WTC11 (cell line): Measurements from ENCODE around the gene SH2D5. TPM values are rescaled to one million over a fixed set of nuclear protein-coding genes. Genes with fewer than 3 reads are reported as not detected.

ENCODE experiments used
- ATAC-seq: fragments of 200-7000 bp; cut with Tn5 transposase; 2 replicates; pipeline ENCODE4 v1.10.0; 2021; ENCODE audit warnings: mild to moderate bottlenecking, moderate library complexity
- CTCF ChIA-PET: fragments of 300-600 bp; sonication (Branson Sonifier 250); formaldehyde crosslinking; loops from one replicate; lab custom pipeline; 2021; ENCODE audit warnings: antibody characterized with exemption; lab: Charles Lee
- POLR2A ChIA-PET: fragments of 350-600 bp; sonication (Branson Sonifier 250); formaldehyde crosslinking; loops from one replicate; lab custom pipeline; 2021; ENCODE audit warnings: antibody characterized with exemption; lab: Charles Lee
- DNase-seq: peaks from one replicate; pipeline ENCODE4 v3.0.0; 2021; ENCODE audit warnings: low spot score
- H3K27ac Mint-ChIP-seq: 2 replicates; pipeline ENCODE4 v1.8.0; 2021; ENCODE audit warnings: mixed read lengths
- H3K27me3 Mint-ChIP-seq: 2 replicates; pipeline ENCODE4 v1.8.0; 2021; ENCODE audit warnings: low read depth, mild to moderate bottlenecking, moderate library complexity, mixed read lengths
- H3K36me3 Mint-ChIP-seq: 2 replicates; pipeline ENCODE4 v1.8.0; 2021; ENCODE audit warnings: mixed read lengths
- H3K4me1 Mint-ChIP-seq: 2 replicates; pipeline ENCODE4 v1.8.0; 2022; ENCODE audit warnings: mixed read lengths
- H3K4me3 Mint-ChIP-seq: 2 replicates; pipeline ENCODE4 v1.8.0; 2021; ENCODE audit warnings: mild to moderate bottlenecking, moderate library complexity, mixed read lengths
- H3K9me3 Mint-ChIP-seq: 2 replicates; pipeline ENCODE4 v1.8.0; 2021; ENCODE audit warnings: mixed read lengths
- AFF4 ChIP-seq: sonication (generic); formaldehyde crosslinking; IDR thresholded peaks from 2 replicates; pipeline ENCODE4 v1.8.1; 2023; ENCODE audit warnings: mild to moderate bottlenecking, missing genetic modification reagents, borderline replicate concordance
- E2F1 ChIP-seq: sonication (generic); formaldehyde crosslinking; IDR thresholded peaks from 2 replicates; pipeline ENCODE4 v1.8.0; 2022; ENCODE audit warnings: mild to moderate bottlenecking, missing genetic modification reagents
- ETV6 ChIP-seq: sonication (generic); formaldehyde crosslinking; IDR thresholded peaks from 2 replicates; pipeline ENCODE4 v1.8.1; 2022; ENCODE audit warnings: mild to moderate bottlenecking, missing genetic modification reagents
- GABPB1 ChIP-seq: sonication (generic); formaldehyde crosslinking; IDR thresholded peaks from 2 replicates; pipeline ENCODE4 v1.8.1; 2023; ENCODE audit warnings: mild to moderate bottlenecking, missing genetic modification reagents
- GTF2I ChIP-seq: fragments of 250-450 bp; sonication (Bioruptor Pico); conservative IDR thresholded peaks from 2 replicates; pipeline ENCODE4 v1.4.0; 2021; ENCODE audit warnings: mild to moderate bottlenecking
- HMGXB4 ChIP-seq: sonication (generic); formaldehyde crosslinking; IDR thresholded peaks from 2 replicates; pipeline ENCODE4 v1.8.1; 2023; ENCODE audit warnings: mild to moderate bottlenecking, moderate library complexity, missing genetic modification reagents
- IRF1 ChIP-seq: sonication (generic); formaldehyde crosslinking; IDR thresholded peaks from 2 replicates; pipeline ENCODE4 v1.8.0; 2023; ENCODE audit warnings: missing genetic modification reagents
- MLX ChIP-seq: sonication (generic); formaldehyde crosslinking; IDR thresholded peaks from 2 replicates; pipeline ENCODE4 v1.8.1; 2023; ENCODE audit warnings: mild to moderate bottlenecking, missing genetic modification reagents, moderate library complexity
- MYBL2 ChIP-seq: sonication (generic); formaldehyde crosslinking; IDR thresholded peaks from 2 replicates; pipeline ENCODE4 v1.8.1; 2023; ENCODE audit warnings: mild to moderate bottlenecking, moderate library complexity, missing genetic modification reagents
- NFYB ChIP-seq: sonication (generic); formaldehyde crosslinking; conservative IDR thresholded peaks from 2 replicates; pipeline ENCODE4 v1.8.0; 2022; ENCODE audit warnings: low read depth, missing genetic modification reagents
- NR2C2 ChIP-seq: sonication (generic); formaldehyde crosslinking; IDR thresholded peaks from 2 replicates; pipeline ENCODE4 v1.8.0; 2022; ENCODE audit warnings: mild to moderate bottlenecking, missing genetic modification reagents
- OVOL2 ChIP-seq: fragments of 250-450 bp; sonication (Bioruptor Pico); IDR thresholded peaks from 2 replicates; pipeline ENCODE4 v1.9.0; 2021; ENCODE audit warnings: mild to moderate bottlenecking, borderline replicate concordance
- RELA ChIP-seq: sonication (generic); formaldehyde crosslinking; IDR thresholded peaks from 2 replicates; pipeline ENCODE4 v1.8.1; 2022; ENCODE audit warnings: missing genetic modification reagents, mild to moderate bottlenecking, borderline replicate concordance
- SP1 ChIP-seq: sonication (generic); formaldehyde crosslinking; conservative IDR thresholded peaks from 2 replicates; pipeline ENCODE4 v1.8.1; 2022; ENCODE audit warnings: missing genetic modification reagents
- TEAD1 ChIP-seq: sonication (generic); formaldehyde crosslinking; IDR thresholded peaks from 2 replicates; pipeline ENCODE4 v1.8.0; 2022; ENCODE audit warnings: mild to moderate bottlenecking, missing genetic modification reagents
- TEAD4 ChIP-seq: sonication (generic); formaldehyde crosslinking; IDR thresholded peaks from 2 replicates; pipeline ENCODE4 v1.8.0; 2022; ENCODE audit warnings: mild to moderate bottlenecking, missing genetic modification reagents
- USF2 ChIP-seq: sonication (generic); formaldehyde crosslinking; IDR thresholded peaks from 2 replicates; pipeline ENCODE4 v1.8.1; 2023; ENCODE audit warnings: mild to moderate bottlenecking, missing genetic modification reagents, moderate library complexity
- ZNF121 ChIP-seq: sonication (generic); formaldehyde crosslinking; IDR thresholded peaks from 2 replicates; pipeline ENCODE4 v1.8.0; 2023; ENCODE audit warnings: missing genetic modification reagents
- ZNF232 ChIP-seq: sonication (generic); formaldehyde crosslinking; IDR thresholded peaks from 2 replicates; pipeline ENCODE4 v1.8.0; 2022; ENCODE audit warnings: mild to moderate bottlenecking, missing genetic modification reagents
- total RNA-seq: library from RNA; stranded (reverse); gene quantifications from 3 replicates; pipeline ENCODE4 v1.2.3, GENCODE V29; 2021

Gene SH2D5
- total RNA-seq, 1 experiment from 2014 or later = 13.8 TPM

- TF ChIP-seq NR2C2 (CRISPR knock-in tag) (no peak), MYBL2 (no peak), TEAD4 (CRISPR knock-in tag) (no peak), MLX (CRISPR knock-in tag) (no peak), IRF1 (CRISPR knock-in tag) (no peak), GABPB1 (CRISPR knock-in tag) (no peak), OVOL2 (CRISPR knock-in tag) (no peak), ZNF121 (no peak), ZNF232 (no peak)
- H3K4me3 Mint-ChIP-seq = no peak overlapping the region
- CTCF ChIA-PET = interaction anchor here (0.6 to 1.1 kb wide), 2 partner anchors 38 to 44 kb away, joined by 3 to 7 read pairs; no protein-coding TSS in a partner anchor
- peaks cover 9% of the 10 kb centered on the region for H3K4me1 Mint-ChIP-seq
- H3K27me3 Mint-ChIP-seq = peaks cover 45% of the 10 kb centered on the region
- no peaks in the 10 kb centered on the region for H3K9me3 Mint-ChIP-seq
- no peak for ATAC-seq
- POLR2A ChIA-PET = no interaction called here
- H3K36me3 Mint-ChIP-seq = no peaks in the 10 kb centered on the region
- no peak for DNase-seq
- H3K27ac Mint-ChIP-seq = no peak overlapping the region
Measured at GRCh38 chr1:20735581-20736111, 3.1 kb upstream of the SH2D5 start.

GRCh38 chr1:20733360-20733975 is 965 bp upstream of the SH2D5 start:
- ChIA-PET POLR2A (interaction anchor here (1.0 kb wide), 1 partner anchor 15 kb away, joined by 3 read pairs; the partner anchor contains the start of gene KIF17), CTCF (interaction anchor here (0.8 to 9.0 kb wide), 4 partner anchors 17 to 462 kb away, joined by 3 to 124 read pairs (median 6); no protein-coding TSS in a partner anchor)
- H3K4me3 Mint-ChIP-seq = peak overlapping the region; percentile 87
- DNase-seq (no peak), ATAC-seq (no peak)
- no peak for TF ChIP-seq RELA
- peak; percentile 58 for TF ChIP-seq ZNF121
- H3K27me3 Mint-ChIP-seq = peaks cover 55% of the 10 kb centered on the region
- no peaks in the 10 kb centered on the region for H3K9me3 Mint-ChIP-seq
- H3K36me3 Mint-ChIP-seq = no peaks in the 10 kb centered on the region
- H3K27ac Mint-ChIP-seq = no peak overlapping the region
- H3K4me1 Mint-ChIP-seq = peaks cover 28% of the 10 kb centered on the region

GRCh38 chr1:20732071-20732587 is 374 bp downstream of the SH2D5 start:
- DNase-seq = peak; percentile 86
- H3K27ac Mint-ChIP-seq = no peak overlapping the region

More at GRCh38 chr1:20732071-20732587, 374 bp downstream of the SH2D5 start:
- peak overlapping the region; percentile 87 for H3K4me3 Mint-ChIP-seq
- TF ChIP-seq TEAD1 (CRISPR knock-in tag) = peak; percentile 45; the same call in 1 of the 2 replicates
- no peak for TF ChIP-seq AFF4
- peak; percentile 21; the same call in 1 of the 2 replicates for TF ChIP-seq HMGXB4
- TF ChIP-seq ETV6 (CRISPR knock-in tag) = 0 out of 2 replicates have a peak, but pooled peaks have one; percentile 38
- peak; percentile 78 for TF ChIP-seq NFYB (CRISPR knock-in tag)
- TF ChIP-seq SP1 (CRISPR knock-in tag) = peak; percentile 77
- peak; percentile 66 for TF ChIP-seq USF2
- no peak for TF ChIP-seq E2F1 (CRISPR knock-in tag)
- peak; percentile 88 for TF ChIP-seq GTF2I (CRISPR knock-in tag)
- TF ChIP-seq, all 79 proteins: peak for 7
- POLR2A ChIA-PET = interaction anchor here (1.1 to 3.4 kb wide), 2 partner anchors 35 to 55 kb away, joined by 3 to 14 read pairs; partner anchors contain the start of gene HP1BP3
- ATAC-seq = peak; percentile 82
- H3K4me1 Mint-ChIP-seq = peaks cover 36% of the 10 kb centered on the region
- CTCF ChIA-PET = interaction anchor here (0.6 to 9.0 kb wide), 4 partner anchors 14 to 463 kb away, joined by 3 to 124 read pairs (median 8); partner anchors contain the start of gene KIF17
- H3K27me3 Mint-ChIP-seq = peaks cover 55% of the 10 kb centered on the region
- H3K36me3 Mint-ChIP-seq = no peaks in the 10 kb centered on the region
- H3K9me3 Mint-ChIP-seq = no peaks in the 10 kb centered on the region
